SK-N-SH treated with all-trans-retinoic acid at 6 μM for 48 hours (cell line): Measurements from ENCODE around the gene MRPL2.

Source experiments
- ARNTL ChIP-seq: fragments of 450-650 bp; formaldehyde crosslinking; IDR thresholded peaks from 2 replicates; pipeline ENCODE4 v1.5.0; 2020; ENCODE audit warnings: low read depth, mild to moderate bottlenecking, moderate library complexity, borderline replicate concordance
- BACH2 ChIP-seq: fragments of 250-450 bp; sonication (Bioruptor Pico); IDR thresholded peaks from 2 replicates; pipeline ENCODE4 v1.9.0; 2021; ENCODE audit warnings: mild to moderate bottlenecking, borderline replicate concordance
- CSDC2 ChIP-seq: fragments of 250-450 bp; sonication (Bioruptor Pico); IDR thresholded peaks from 2 replicates; pipeline ENCODE4 v1.5.0; 2020; ENCODE audit warnings: mild to moderate bottlenecking, moderate library complexity
- ISL1 ChIP-seq: fragments of 250-450 bp; sonication (Bioruptor Pico); IDR thresholded peaks from 2 replicates; pipeline ENCODE4 v2.1.2; 2022; ENCODE audit warnings: mild to moderate bottlenecking, moderate library complexity
- OSR1 ChIP-seq: fragments of 250-450 bp; sonication (Bioruptor Pico); IDR thresholded peaks from 2 replicates; pipeline ENCODE4 v1.8.0; 2022; ENCODE audit warnings: moderate library complexity, mild to moderate bottlenecking, inconsistent platforms
- SNAI2 ChIP-seq: fragments of 250-450 bp; sonication (Bioruptor Pico); IDR thresholded peaks from 2 replicates; pipeline ENCODE4 v1.5.0; 2020; ENCODE audit warnings: mild to moderate bottlenecking, moderate library complexity
- TOX ChIP-seq: fragments of 250-450 bp; sonication (Bioruptor Pico); IDR thresholded peaks from 2 replicates; pipeline ENCODE4 v1.8.0; 2021; ENCODE audit warnings: mild to moderate bottlenecking, moderate library complexity, borderline replicate concordance
- ZC3H10 ChIP-seq: fragments of 250-450 bp; sonication (Bioruptor Pico); IDR thresholded peaks from 2 replicates; pipeline ENCODE4 v1.5.1; 2021; ENCODE audit warnings: mild to moderate bottlenecking, moderate library complexity
- ZFP30 ChIP-seq: fragments of 450-650 bp; formaldehyde crosslinking; IDR thresholded peaks from 2 replicates; pipeline ENCODE4 v1.5.0; 2022; ENCODE audit warnings: mild to moderate bottlenecking, moderate library complexity
- ZNF565 ChIP-seq: fragments of 450-650 bp; formaldehyde crosslinking; conservative IDR thresholded peaks from 2 replicates; pipeline ENCODE4 v1.5.0; 2020; ENCODE audit warnings: low read depth, mild to moderate bottlenecking, moderate library complexity
- TF ChIP-seq, protein P1 (sequence below): fragments of 250-450 bp; sonication (Bioruptor Pico); IDR thresholded peaks from 2 replicates; pipeline ENCODE4 v1.8.0; 2020; ENCODE audit warnings: mild to moderate bottlenecking, moderate library complexity, borderline replicate concordance
- TF ChIP-seq, protein P2 (sequence below): fragments of 250-450 bp; sonication (Bioruptor Pico); IDR thresholded peaks from 2 replicates; pipeline ENCODE4 v1.5.1; 2021; ENCODE audit warnings: mild to moderate bottlenecking, moderate library complexity

DNA sequence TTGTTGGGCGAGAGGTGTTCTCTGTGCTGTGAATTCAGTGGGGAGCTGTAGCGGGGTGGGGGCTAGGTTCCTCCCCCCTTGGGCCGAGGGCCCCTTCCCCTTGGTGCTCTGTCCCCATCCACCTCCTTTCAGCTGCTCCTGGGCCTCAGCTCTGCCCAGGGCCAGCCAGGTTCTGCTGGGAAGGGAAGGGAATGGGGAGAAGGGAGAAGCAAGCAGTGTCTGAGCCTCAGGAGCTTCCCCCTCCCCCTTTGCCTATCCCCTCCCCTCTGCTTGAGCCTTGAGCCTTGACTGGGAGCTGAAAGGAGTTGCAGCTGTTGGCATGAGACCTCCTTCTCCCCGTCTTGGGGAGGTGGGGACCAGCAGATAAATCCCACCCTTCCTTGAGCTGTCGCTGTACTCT lies 38.4 kb downstream of the MRPL2 start:
- TF ChIP-seq BACH2 (no peak), CSDC2 (CRISPR knock-in tag) (no peak), ISL1 (CRISPR knock-in tag) (no peak), ZC3H10 (CRISPR knock-in tag) (no peak), ARNTL (CRISPR knock-in tag) (no peak), TOX (CRISPR knock-in tag) (no peak), ZNF565 (CRISPR knock-in tag) (no peak), SNAI2 (CRISPR knock-in tag) (no peak), ZFP30 (CRISPR knock-in tag) (no peak), OSR1 (CRISPR knock-in tag) (no peak)
- TF ChIP-seq, protein P1, sequence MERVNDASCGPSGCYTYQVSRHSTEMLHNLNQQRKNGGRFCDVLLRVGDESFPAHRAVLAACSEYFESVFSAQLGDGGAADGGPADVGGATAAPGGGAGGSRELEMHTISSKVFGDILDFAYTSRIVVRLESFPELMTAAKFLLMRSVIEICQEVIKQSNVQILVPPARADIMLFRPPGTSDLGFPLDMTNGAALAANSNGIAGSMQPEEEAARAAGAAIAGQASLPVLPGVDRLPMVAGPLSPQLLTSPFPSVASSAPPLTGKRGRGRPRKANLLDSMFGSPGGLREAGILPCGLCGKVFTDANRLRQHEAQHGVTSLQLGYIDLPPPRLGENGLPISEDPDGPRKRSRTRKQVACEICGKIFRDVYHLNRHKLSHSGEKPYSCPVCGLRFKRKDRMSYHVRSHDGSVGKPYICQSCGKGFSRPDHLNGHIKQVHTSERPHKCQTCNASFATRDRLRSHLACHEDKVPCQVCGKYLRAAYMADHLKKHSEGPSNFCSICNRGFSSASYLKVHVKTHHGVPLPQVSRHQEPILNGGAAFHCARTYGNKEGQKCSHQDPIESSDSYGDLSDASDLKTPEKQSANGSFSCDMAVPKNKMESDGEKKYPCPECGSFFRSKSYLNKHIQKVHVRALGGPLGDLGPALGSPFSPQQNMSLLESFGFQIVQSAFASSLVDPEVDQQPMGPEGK (CRISPR knock-in tag): no peak
- TF ChIP-seq, protein P2, sequence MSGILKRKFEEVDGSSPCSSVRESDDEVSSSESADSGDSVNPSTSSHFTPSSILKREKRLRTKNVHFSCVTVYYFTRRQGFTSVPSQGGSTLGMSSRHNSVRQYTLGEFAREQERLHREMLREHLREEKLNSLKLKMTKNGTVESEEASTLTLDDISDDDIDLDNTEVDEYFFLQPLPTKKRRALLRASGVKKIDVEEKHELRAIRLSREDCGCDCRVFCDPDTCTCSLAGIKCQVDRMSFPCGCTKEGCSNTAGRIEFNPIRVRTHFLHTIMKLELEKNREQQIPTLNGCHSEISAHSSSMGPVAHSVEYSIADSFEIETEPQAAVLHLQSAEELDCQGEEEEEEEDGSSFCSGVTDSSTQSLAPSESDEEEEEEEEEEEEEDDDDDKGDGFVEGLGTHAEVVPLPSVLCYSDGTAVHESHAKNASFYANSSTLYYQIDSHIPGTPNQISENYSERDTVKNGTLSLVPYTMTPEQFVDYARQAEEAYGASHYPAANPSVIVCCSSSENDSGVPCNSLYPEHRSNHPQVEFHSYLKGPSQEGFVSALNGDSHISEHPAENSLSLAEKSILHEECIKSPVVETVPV: no peak
